Measurements from ENCODE around the gene FNIP2.
A peak's percentile ranks its signal among the peaks of the same experiment; 100 is the strongest.
"Not testable (repeated sequence)": the region's sequence is repeated elsewhere in the genome, so short reads cannot be mapped to it uniquely, and the experiment has no call there.

Gene FNIP2

DNA sequence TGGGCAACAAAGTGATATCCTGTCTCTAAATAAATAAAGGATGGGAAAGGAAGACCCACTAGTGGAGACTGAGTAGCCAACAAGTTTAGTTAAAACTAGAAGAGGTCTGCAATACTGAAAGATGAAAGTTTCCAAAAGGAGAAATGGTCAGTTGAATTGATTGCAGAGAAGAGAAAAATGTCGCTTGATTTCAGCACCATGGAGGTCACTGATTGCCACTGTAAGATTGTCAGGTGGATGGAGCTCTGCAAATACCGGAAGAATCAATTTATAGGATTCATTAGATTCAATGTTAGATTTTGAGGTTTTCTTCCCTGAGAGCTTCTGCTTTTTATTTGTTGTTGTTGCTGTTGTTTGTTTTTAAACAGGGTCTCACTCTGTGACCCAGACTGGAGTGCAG is 5.4 kb upstream of the FNIP2 start:
- DNase-seq, result no peak

DNA sequence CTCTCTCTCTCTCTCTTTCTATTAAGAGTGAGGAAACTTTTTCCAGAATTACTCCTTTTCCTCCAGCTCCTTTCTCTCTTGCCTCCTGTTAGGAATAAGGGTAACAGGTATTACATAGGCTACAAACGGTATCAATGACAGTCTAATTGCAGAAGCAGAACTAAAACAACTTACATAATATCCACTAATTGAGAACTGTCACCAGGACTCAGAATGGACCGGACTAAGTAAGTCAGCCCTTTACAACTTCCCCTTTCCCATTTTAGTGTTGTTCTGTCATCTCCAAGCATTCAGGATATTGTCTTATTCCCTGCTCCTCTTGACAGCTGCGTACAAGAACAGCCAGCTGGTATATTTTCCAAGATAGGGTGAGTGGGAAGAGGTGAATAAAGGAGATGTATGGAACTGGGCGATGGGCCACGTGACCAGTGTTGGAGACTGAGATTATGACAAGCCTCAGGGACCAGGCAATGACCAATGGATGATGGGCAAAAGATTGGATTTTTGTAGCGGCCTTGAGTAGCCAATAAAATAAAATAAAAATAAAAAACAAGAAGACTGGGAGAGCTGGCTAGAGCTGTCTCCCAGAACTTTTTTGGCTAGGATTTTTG is 2.3 kb upstream of the FNIP2 start:
- no peak for DNase-seq

DNA sequence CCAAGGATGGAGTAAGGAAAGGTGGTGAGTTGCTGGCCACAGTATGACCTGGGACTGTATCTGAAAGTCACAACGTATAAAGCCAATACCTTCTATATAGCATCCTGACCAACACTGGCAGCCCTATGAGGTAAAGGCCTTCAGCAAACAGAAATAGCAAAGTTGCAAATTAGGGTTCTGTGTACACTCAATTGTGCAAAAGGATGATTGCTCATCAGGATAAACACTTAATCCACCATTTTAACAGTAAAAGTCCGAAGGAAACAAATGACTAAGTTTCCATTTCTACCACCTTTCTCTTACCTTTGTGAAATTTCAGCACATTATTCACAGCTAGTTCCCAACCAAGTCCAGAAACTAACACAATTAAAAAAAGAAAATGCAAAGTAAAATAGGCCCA is 1.4 kb upstream of the FNIP2 start:
- DNase-seq, result no peak

DNA sequence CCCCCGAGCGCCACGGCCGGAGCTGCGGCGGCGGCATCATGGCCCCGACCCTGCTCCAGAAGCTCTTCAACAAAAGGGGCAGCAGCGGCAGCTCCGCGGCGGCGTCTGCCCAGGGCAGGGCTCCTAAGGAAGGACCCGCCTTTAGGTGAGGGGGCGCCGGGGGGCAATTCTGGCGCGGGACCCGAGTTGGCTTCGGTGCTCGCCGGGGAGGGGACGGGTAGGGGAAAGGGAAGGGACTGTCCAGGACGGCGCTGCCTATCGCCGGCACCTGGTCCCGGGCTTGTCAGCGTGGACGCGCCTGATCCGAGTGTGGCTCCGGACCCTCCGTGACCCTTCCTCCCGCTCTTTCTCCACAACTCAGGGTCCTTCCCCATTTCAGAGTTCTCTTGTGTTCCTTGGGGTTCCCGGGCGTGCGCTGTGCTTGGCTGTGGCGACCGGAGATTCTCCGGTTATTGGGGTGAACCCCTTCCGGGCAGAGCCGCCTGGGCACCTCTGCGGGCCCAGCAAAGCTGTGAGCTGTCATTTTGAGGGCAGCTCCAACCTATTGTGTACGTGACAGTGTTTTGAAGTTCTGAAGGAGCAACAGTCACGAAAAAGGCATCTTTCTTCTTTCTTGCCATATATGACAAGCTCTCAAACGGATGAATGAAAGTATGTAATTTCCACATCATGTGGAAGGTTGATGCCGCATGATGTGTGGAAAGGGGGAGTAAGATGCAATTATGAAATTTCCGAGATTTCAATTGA is 522 bp downstream of the FNIP2 start:
- DNase-seq, result peak; percentile 67

DNA sequence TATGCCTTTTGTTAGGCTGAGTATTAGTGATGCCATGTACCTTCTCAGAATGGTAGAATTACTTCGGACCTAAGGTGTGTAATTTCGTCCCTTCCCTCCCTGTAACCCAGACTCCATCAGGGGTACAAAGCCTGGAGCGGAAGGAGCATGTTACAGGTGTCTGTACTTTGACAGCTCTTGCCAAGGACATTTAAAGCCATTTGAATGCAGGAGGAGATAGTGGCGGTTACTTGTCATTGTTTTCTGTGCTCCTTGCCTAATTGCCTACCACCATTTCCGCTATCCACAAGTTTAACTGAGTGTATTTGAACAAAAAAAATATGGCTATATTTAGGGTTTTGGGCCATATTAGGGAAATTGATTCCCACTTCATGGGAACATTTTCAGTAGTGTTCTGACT is 1.8 kb downstream of the FNIP2 start:
- DNase-seq, result no peak

DNA sequence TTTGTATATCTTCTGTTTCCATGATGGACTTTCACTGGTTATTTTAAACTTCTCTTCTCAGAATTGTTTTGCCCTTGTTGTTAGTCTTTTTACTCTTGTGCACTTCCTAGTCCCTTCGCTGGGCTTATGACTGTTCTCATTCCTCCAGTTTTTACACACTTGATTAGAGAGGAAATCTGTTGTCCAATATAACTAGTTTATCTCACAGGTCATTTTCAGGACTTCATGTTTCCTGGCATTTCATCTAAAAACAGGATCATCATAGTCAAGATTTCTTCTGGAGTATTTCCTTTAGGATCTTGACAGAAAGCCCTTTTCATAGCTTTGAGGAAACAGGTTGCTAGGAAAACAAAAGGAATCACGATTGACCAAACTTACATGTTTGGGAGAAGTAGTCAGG is 3.0 kb downstream of the FNIP2 start:
- no peak for DNase-seq

DNA sequence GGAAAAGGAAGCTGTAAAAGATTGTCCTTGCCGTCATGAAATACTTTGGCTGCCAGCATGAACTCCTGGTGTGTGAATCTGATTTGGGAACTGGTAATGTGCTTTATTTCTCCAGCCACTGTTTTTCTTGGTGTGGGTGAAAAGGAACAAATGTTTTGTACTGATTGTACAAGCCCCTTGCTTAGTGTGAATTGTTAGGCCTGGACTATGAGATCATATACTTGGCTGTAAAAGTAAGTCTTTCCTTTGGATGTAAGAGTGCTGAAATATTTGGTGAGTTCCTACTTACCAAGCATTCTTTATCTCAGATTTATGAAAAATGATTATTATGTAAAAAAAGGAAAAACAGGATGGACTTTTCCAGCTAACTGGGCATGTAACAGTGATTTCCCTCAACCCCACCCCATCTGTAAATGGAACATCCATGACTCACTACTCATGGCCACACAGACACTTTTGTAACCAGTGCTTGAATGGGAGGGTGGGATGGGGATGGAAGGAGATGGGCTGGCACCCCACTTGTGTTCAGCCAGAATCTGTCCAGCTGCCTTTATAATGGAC is 6.3 kb downstream of the FNIP2 start:
- no peak for DNase-seq

DNA sequence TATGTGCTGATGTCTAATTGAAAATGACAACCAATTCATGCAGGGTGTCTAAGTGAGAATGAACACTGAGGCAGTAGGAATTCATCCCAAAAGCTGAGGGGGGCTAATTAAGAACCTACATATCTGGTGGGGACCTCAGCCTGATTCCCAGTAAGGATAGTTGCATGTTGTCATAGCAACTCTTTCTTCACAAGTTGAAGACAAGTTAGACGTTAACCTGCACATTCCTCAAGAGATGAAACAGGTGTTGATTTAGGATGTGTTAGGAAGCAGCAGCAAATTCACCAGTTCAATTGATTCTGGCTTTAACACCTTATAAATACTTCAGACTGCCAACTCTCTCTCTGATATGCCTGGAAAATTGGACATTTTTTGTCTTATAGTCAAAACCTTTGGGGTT is 7.3 kb downstream of the FNIP2 start:
- DNase-seq, result no peak

DNA sequence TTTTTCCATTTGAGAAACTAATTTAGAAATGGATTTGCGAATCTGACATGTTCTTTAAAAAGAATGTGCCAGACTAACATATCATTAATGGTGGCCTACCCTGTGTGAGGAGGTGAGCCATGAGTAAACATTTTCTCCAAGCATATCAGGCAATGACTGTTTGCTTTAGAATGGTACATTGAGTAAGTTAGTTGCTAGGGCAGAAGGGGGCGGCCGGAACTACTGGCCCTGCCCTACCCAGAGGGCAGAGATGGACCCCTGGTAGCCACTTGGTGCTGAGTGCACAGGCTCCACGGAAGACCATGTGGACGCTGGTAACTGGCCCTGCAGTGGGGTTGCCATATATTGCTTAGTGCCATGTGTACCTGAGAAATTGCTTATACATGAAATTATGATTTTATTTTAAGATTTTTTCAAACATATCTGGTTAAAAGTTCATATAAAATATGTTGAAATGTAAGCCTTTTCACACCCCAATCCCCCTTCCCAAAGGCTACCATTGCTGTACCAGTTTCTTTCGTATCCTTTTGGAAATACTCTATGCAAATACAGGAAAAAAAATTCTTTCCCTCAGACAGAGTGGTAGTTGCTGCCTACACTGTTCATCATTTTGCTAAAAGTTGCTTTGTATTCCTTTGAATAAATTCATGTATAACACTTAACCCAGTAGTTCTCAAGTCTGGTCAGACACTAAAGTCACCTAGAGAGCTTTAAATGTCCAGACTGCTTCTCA is 8.8 kb downstream of the FNIP2 start:
- no peak for DNase-seq

DNA sequence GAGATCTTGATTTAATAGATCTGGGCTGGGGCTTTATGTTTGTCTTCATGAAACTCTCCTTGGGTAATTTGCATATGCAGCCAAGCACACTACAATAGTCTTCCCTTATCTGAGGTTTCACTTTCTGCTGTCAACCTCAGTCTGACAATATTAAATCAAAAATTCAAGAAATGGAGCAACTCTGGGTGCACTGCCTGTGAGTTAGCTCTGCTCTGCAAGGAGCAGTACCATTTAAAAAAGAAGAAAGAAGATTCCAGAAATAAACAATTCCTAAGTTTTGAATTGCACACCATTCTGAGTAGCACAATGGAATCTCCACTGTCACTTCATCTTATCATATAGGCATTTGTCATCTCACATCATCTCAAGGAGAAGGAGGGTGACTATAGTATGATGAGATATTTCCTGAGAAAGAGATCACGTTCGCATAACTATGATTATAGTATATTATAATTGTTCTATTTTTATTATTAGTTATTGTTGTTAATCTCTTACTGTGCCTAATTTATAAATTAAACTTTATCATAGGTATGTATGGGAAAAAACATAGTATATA is 9.4 kb downstream of the FNIP2 start:
- no peak for DNase-seq

DNA sequence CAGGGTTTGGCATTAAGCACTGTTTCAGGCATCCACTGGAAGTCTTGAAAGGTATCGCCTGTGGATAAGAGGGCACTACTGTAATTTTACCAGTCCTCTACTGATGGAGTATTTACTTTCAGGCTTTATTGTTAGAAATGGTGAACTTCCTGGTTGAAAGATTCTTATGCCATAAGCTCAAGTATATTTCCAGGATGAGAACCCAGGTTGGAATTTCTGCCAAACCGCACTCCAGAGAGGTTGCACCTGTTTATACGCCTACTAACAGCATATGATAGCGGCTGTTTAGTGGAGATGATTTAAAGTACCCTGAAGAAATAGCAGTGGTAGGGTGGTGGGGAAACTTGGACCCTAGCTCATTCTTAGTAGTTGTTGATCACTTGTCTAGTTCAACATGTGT is 9.9 kb downstream of the FNIP2 start:
- DNase-seq, result no peak

DNA sequence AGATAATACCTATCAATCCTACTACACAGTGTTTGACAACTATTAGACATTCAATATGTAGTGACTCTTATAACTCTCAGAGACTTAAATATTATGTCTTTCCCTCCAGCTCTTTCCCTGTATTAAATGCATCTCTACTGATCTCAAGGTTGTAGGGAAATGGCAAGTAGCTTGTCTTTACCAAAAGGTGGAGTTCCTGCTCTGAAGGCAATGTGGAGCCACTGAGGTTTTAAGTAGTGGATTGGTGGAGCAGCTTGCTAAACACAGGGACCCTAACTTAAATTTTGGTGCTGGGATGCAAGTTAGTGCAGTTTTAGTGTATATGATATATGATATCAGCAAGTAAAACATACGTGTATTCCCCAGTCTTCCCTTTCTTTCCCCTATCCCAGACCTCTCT is 13.1 kb downstream of the FNIP2 start:
- no peak for DNase-seq

DNA sequence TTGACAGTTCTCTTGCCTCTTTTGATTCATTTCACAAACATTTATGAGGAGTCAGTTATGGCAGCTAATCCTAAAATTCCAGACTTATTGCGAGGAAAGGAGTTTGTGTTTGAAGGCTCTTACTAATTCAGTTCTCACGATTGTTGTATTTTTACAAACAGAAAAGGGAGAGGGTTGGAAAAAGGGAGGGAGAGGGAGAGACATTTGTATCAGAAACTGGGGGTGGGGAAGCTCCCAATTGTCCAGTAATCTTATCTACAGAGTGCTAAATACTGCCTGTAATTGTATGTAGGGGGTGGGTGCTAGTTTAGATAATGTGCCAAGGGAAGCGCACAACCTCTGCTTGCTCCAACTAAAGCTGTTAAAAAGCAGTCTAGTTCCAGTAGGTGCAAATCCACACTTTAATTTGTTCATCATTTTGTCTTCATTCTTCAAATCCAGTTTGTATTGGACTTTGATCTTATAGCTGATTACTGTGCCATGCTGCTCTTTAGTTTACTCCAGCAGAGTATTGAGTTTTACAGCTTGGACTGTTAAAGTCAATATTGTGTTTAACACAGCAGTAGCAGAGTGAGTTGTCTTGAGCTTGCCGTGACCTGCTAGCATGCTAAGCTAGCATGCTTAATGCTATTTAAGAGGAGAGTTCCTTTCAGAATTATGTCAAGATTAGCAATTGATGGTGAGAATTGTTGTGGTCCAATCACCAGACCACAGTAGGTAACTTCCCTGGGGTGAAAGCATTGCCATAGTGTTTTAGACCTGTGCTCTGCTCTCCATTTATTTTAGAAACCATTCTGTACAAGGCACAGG is 13.9 kb downstream of the FNIP2 start:
- DNase-seq, result no peak

DNA sequence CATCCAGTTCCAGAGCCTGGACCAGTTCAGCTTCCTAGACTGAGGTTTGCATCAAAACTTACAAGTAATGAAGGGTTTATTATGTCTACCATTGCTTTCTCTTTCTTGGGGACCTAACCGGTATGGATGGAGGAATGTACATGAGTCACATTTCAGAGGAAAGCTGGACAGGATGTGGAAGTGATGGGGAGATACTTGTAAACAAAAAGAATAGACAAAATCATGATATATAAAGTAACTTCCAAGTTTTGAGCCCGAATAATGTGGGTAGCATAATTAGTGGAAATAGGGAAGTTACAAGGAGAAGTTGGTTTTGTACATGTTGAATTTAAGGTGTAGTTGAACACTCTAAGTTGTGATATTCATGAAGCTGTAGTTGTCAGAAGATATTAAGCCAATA is 15.0 kb downstream of the FNIP2 start:
- DNase-seq, result no peak

DNA sequence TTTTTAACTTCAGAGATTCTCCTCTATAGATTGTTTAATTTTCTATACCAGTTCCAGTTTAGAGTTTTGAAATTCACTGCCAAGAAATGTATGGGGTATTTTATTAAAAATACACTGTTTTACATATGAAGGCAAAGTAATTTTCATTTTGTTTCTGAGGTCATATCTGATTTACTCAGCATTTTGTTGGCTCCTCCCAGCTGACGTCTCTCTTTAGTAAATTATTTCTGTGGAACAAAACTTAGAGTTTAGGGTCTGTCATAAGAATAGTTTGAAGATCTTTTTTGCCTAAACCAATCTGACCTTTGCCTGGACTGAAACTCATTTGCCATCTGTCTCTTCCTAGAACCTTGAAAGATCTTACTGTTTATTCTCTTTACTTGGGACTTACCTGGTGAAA is 16.9 kb downstream of the FNIP2 start:
- DNase-seq, result no peak

DNA sequence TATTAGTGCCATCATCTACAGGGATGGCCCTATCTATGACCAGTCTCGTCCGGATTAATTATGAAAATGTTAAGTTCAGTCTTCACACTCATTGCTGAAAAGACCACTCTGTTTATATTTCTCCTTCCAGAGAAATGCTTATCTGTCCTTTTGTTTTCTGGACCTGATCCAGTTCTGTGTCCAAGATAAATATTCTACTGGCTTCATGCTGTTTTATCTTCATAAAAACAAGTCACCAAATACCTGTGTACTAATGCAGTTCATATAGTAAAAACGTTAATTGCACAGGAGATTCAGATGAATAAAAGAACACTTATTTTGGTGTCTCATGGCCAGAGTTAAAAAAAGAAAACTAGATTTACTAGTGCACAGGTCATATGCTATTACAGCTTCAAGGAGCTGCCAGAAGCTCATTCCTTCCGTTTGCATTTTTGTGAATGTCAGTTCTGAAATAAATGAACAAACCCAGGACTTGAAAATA is 17.3 kb downstream of the FNIP2 start:
- DNase-seq, result no peak

DNA sequence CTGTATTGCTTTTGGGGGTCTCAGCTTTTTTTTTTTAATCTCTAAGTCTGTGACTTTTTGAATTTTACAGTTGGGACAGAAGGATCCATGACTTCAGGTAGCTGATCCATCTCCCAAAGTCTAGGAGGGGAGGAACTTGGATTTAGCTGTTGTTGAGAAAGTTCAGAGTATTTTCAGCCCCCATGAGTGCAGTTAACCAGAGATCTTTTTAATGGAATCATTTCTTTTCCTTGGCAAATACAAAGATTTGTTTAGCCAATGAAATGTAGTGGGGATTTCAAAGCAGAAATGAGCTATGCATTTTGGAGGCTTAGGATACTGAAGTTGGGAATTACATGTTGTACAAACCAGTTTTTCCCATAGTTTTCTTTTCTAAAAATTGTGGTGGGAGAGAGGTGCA is 18.1 kb downstream of the FNIP2 start:
- no peak for DNase-seq

DNA sequence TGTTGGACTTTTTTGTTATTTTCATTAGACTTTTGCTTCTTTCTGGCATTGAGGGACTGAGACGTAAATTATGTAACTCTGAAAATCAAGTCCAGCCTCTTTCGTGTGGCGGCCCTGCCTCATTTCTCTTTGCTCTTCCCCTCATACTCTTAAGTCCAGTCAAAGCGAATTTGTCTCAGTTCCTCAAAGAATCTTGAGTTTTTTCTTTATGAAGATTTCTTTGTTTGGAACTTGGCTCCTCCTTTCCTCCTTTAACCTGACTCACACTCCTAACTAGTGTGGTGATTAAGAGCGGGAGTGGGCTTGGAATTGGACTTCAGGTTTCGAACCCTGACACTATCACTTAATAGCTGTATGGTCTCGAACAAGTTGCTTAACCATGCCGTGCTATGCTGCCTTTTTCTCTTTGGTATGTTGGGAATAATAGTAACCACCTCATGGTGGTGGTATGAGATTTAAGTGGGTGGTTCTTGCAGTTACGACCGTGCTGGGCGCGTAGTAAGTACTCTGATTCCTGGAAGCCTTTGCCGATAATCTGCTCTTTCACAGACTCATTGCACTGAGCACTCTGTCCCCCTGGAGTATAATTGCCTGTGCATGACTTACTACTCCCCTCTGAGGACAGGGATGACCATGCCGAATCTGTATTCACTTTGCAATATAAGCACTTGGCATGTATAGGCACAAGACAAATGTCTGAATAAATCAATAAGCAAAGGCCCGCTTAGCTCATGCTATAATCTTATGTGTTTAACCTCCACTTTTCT is 19.1 kb downstream of the FNIP2 start:
- no peak for DNase-seq

DNA sequence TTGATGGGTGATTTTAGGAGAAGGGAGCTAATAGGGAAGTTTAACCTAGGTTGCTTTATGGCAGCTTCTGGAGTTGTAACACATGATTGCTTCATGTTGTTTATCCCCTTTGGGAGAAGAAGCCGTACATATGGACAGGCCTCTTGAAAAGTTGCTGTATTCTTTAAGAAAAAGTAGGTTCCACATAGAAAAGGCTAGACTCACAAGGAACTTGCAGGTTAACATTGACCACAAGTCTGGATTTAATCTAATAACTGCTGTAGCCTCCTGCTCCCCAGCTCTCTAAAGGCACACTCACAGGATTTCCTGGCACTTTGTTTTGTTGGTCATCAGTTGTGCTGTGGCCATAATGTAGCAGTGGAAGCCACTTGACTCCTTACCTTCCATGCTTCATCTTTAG is 19.7 kb downstream of the FNIP2 start:
- DNase-seq, result no peak

DNA sequence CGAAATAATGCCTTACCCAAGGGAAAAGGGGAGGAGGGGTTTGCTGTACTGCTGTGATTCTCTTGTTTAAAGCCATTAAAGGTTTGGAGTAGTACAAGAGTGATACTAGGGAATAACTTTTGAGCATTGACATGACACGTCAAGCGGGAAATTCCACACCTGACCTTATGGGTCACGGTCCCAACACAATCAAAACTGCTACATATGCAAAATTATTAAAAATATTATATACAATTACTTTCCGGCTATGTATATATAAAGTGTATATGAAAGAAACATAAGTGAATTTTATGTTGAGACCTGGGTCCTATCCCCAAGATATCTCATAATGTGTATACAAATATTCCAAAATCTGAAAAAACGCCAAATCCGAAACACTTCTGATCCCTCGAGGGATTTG is 21.0 kb downstream of the FNIP2 start:
- DNase-seq, result no peak

DNA sequence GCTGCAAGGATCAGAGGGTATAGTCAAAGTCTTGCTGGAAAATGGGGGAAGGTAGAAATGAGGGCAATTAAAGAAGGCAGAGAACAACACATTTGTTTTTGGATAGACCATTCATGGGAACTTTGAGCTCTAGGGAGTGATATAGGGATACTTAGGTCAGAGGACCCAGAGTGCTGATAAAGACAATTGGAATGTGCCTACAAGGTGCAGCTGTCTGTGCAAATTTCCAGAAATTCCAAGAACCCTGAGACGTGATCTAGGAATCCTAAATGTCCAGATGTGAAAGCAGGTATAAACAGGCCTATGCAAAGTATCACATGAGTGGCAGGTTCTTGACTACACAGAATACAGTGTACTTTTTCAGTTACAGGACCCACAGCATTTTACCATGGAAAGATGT is 24.2 kb downstream of the FNIP2 start:
- DNase-seq, result no peak

DNA sequence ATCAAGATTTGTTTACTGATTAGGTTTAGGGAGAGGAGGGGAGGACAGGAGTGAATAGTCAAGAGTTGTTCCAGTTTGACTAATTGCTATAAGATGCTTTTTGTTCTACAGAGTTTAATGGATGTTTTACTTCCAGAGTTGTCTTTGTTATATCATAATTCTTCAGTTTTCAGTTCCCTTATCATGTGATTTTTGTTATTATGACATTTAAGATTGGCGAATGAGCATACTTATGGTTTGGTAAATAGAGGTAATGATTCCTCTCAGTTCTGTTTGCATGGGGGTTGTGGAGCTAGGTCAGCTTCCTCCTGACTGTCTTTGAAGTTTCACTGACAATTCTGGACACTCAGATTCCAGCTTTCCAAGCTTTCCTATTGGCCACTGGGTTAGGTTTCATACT is 24.6 kb downstream of the FNIP2 start:
- not testable (repeated sequence) for DNase-seq
